ENCODE results near the gene GNAI2.
"Not testable (repeated sequence)": the region's sequence is repeated elsewhere in the genome, so short reads cannot be mapped to it uniquely, and the experiment has no call there.

GNAI2 gene

GRCh38 chr3:50205413-50206276 is 30.4 kb upstream of the GNAI2 start:
- peak in 2 of 3 experiments; percentile 49 to 57 for DNase-seq

GRCh38 chr3:50207359-50208042 is 28.5 kb upstream of the GNAI2 start:
- DNase-seq = no peak

GRCh38 chr3:50208677-50209344 is 27.2 kb upstream of the GNAI2 start:
- DNase-seq = no peak

- DNase-seq = no peak
These were observed 25.9 kb upstream of the GNAI2 start for GRCh38 chr3:50210176-50210509.

GRCh38 chr3:50210510-50211367 is 25.3 kb upstream of the GNAI2 start:
- peak in 2 of 3 experiments; percentile 23 to 58 for DNase-seq

- not testable (repeated sequence) for DNase-seq
These were observed 24.7 kb upstream of the GNAI2 start for GRCh38 chr3:50211368-50211717.

GRCh38 chr3:50211930-50212329 is 24.1 kb upstream of the GNAI2 start:
- no peak for DNase-seq

- DNase-seq = no peak
These were observed 23.5 kb upstream of the GNAI2 start for GRCh38 chr3:50212502-50212901.

GRCh38 chr3:50212971-50213370 is 23.0 kb upstream of the GNAI2 start:
- DNase-seq = no peak

- peak in 1 of 3 experiments; percentile 23 for DNase-seq
These were observed 22.6 kb upstream of the GNAI2 start for GRCh38 chr3:50213373-50213772.

- DNase-seq = no peak
These were observed 21.2 kb upstream of the GNAI2 start for GRCh38 chr3:50214824-50215223.

- no peak for DNase-seq
These were observed 20.5 kb upstream of the GNAI2 start for GRCh38 chr3:50215529-50215928.

GRCh38 chr3:50217681-50218080 is 18.3 kb upstream of the GNAI2 start:
- no peak for DNase-seq

GRCh38 chr3:50218448-50218847 is 17.6 kb upstream of the GNAI2 start:
- no peak for DNase-seq

- no peak for DNase-seq
These were observed 16.7 kb upstream of the GNAI2 start for GRCh38 chr3:50219285-50219684.

GRCh38 chr3:50220109-50220508 is 15.9 kb upstream of the GNAI2 start:
- no peak for DNase-seq

- no peak for DNase-seq
These were observed 15.0 kb upstream of the GNAI2 start for GRCh38 chr3:50221051-50221410.

GRCh38 chr3:50221411-50222168 is 14.4 kb upstream of the GNAI2 start:
- DNase-seq = no peak

- DNase-seq = no peak
These were observed 13.9 kb upstream of the GNAI2 start for GRCh38 chr3:50222169-50222528.

GRCh38 chr3:50224639-50225038 is 11.4 kb upstream of the GNAI2 start:
- DNase-seq = no peak

- DNase-seq = peak in 2 of 3 experiments; percentile 74 to 76
These were observed 9.1 kb upstream of the GNAI2 start for GRCh38 chr3:50226888-50227389.
